Keratinocyte (primary cell): ENCODE data around the gene CUX1. TPM values are rescaled to one million over a fixed set of nuclear protein-coding genes. Genes with fewer than 3 reads are reported as not detected.

Experiments used
- DNase-seq: peaks from one replicate; pipeline ENCODE4 v3.0.0-alpha.2; 2011; ENCODE audit warnings: low read depth, missing footprints, low spot score
- FAIRE-seq: peaks from 2 replicates; lab custom pipeline; 2011; peaks lifted over from hg19 to GRCh38; lab: Jason Lieb, UNC
- H2AFZ ChIP-seq: 2 replicates; pipeline ENCODE4 v1.6.0; 2012; ENCODE audit warnings: low read length, control low read depth, inconsistent platforms; ENCODE audit not compliant: control insufficient read depth
- H3K27ac ChIP-seq: 2 replicates; pipeline ENCODE4 v1.5.1; 2011; ENCODE audit warnings: low read length; ENCODE audit not compliant: control insufficient read depth, insufficient read depth
- H3K27me3 ChIP-seq: 3 replicates; pipeline ENCODE4 v1.6.0; 2011; ENCODE audit warnings: low read length; ENCODE audit not compliant: control insufficient read depth, insufficient read depth; ENCODE audit errors: extremely low read depth
- H3K36me3 ChIP-seq, 2 experiments: 2 replicates in 1 of 2; 3 replicates in 1 of 2; pipeline ENCODE4 v1.5.1; 2011; ENCODE audit warnings: low read length in 2 of 2, mild to moderate bottlenecking in 1 of 2; ENCODE audit not compliant: control insufficient read depth in 2 of 2, insufficient read depth in 2 of 2; ENCODE audit errors: extremely low read depth in 1 of 2
- H3K4me1 ChIP-seq: 3 replicates; pipeline ENCODE4 v1.5.1; 2011; ENCODE audit warnings: low read length; ENCODE audit not compliant: control insufficient read depth, insufficient read depth; ENCODE audit errors: extremely low read depth
- H3K4me2 ChIP-seq: 3 replicates; pipeline ENCODE4 v1.6.0; 2011; ENCODE audit warnings: low read depth, low read length; ENCODE audit not compliant: control insufficient read depth, insufficient read depth; ENCODE audit errors: extremely low read depth
- H3K4me3 ChIP-seq, 3 experiments: fragments of 200-600 bp in 1 of 3; sonication (generic) in 1 of 3; 2 replicates in 2 of 3; 3 replicates in 1 of 3; pipeline ENCODE4 v1.5.1; 2011 to 2016; ENCODE audit warnings: low read length in 3 of 3, mild to moderate bottlenecking in 3 of 3, control low read depth in 2 of 3, inconsistent platforms in 1 of 3, low read depth in 1 of 3, mixed read lengths in 1 of 3, mixed run types in 1 of 3, moderate library complexity in 1 of 3; ENCODE audit not compliant: control insufficient read depth in 2 of 3, insufficient read depth in 2 of 3; ENCODE audit errors: extremely low read depth in 1 of 3
- H3K79me2 ChIP-seq: 2 replicates; pipeline ENCODE4 v1.6.0; 2012; ENCODE audit warnings: low read length; ENCODE audit not compliant: control insufficient read depth, insufficient read depth
- H3K9ac ChIP-seq: 3 replicates; pipeline ENCODE4 v1.6.0; 2011; ENCODE audit warnings: low read length; ENCODE audit not compliant: control insufficient read depth, insufficient read depth; ENCODE audit errors: extremely low read depth
- H3K9me1 ChIP-seq: 3 replicates; pipeline ENCODE4 v1.6.0; 2011; ENCODE audit warnings: low read length; ENCODE audit not compliant: control insufficient read depth, insufficient read depth; ENCODE audit errors: extremely low read depth
- H3K9me3 ChIP-seq: 2 replicates; pipeline ENCODE4 v1.5.1; 2012; ENCODE audit warnings: low read depth, low read length; ENCODE audit not compliant: control insufficient read depth
- H4K20me1 ChIP-seq: 3 replicates; pipeline ENCODE4 v1.6.0; 2011; ENCODE audit warnings: low read length; ENCODE audit not compliant: control insufficient read depth, insufficient read depth; ENCODE audit errors: extremely low read depth
- CTCF ChIP-seq, 3 experiments: IDR thresholded peaks in 1 of 3; conservative IDR thresholded peaks in 1 of 3; optimal IDR thresholded peaks in 1 of 3; 2 replicates in 2 of 3; 3 replicates in 1 of 3; pipeline versions ENCODE3 to v1.5.1; 2011; ENCODE audit warnings: low read length in 3 of 3, mild to moderate bottlenecking in 3 of 3, moderate library complexity in 2 of 3, control low read depth in 1 of 3, inconsistent platforms in 1 of 3; ENCODE audit not compliant: insufficient read depth in 2 of 3; ENCODE audit errors: extremely low read depth in 1 of 3
- EZH2 ChIP-seq: IDR thresholded peaks from one replicate; pipeline ENCODE4 v1.6.1; 2012; ENCODE audit warnings: inconsistent platforms, mild to moderate bottlenecking, low read length, moderate library complexity
- dilution Hi-C: fragments of 300-500 bp; cut with MboI; formaldehyde crosslinking; loops from one replicate; pipeline ENCODE4 v1.7.0; 2020; ENCODE audit warnings: low sequenced_read_pairs; ENCODE audit not compliant: extremely low pct_ligation_motif_present
- polyA plus RNA-seq, 5 experiments: library from polyadenylated mRNA; depleted of rRNA in 3 of 5; stranded (reverse) in 3 of 5; stranded (forward) in 1 of 5; unstranded in 1 of 5; fragments of >200 nt; gene quantifications; 1 replicate in 1 of 5; 2 replicates in 3 of 5; 3 replicates in 1 of 5; pipeline versions ENCODE4 v1.2.1 to v1.2.3, GENCODE V29; 2011 to 2012; ENCODE audit warnings: missing spikeins in 2 of 5, low read depth in 1 of 5, low replicate concordance in 1 of 5

Gene CUX1
- polyA plus RNA-seq, 1 donor (not counting 4 experiments of a cell fraction or from before 2014, with no cell fraction given) = 18.3 TPM

GRCh38 chr7:102089175-102090098, 272.0 kb downstream of the CUX1 start:
- no peak overlapping the region for H3K4me3 ChIP-seq
- no peak overlapping the region for H3K27ac ChIP-seq
- dilution Hi-C loops = no loop called here
- no peaks in the 10 kb centered on the region for H4K20me1 ChIP-seq
- no peak for DNase-seq
- H3K4me2 ChIP-seq = no peak overlapping the region
- H3K27me3 ChIP-seq = no peaks in the 10 kb centered on the region
- H3K36me3 ChIP-seq = no peaks in the 10 kb centered on the region
- peaks cover 10% of the 10 kb centered on the region for H3K4me1 ChIP-seq
- no peak for FAIRE-seq
- no peaks in the 10 kb centered on the region for H3K9me1 ChIP-seq
- peaks cover 3% of the 10 kb centered on the region for H3K9me3 ChIP-seq
- H3K9ac ChIP-seq = no peak overlapping the region
- TF ChIP-seq EZH2 (no peak), CTCF (optimal IDR thresholded peaks at IDR 0.05 in 1 of 3, IDR thresholded peaks at IDR 0.05 in 1 of 3, conservative IDR thresholded peaks at IDR 0.05 in 1 of 3; ENCODE audit: extremely low read depth in 1 of 3, insufficient read depth in 2 of 3, low read length in 3 of 3) (no peak)
- H3K79me2 ChIP-seq = no peaks in the 10 kb centered on the region
- no peak overlapping the region for H2AFZ ChIP-seq

GRCh38 chr7:102093599-102094315, 276.3 kb downstream of the CUX1 start:
- Histone ChIP-seq H4K20me1 (no peaks in the 10 kb centered on the region), H3K27ac (no peak overlapping the region), H3K27me3 (no peaks in the 10 kb centered on the region), H3K4me1 (peaks cover 10% of the 10 kb centered on the region), H3K9me3 (no peaks in the 10 kb centered on the region), H3K79me2 (no peaks in the 10 kb centered on the region), H3K9me1 (no peaks in the 10 kb centered on the region), H2AFZ (peak overlapping the region; percentile 25), H3K9ac (no peak overlapping the region), H3K4me2 (peak overlapping the region; percentile 66), H3K36me3 (peaks cover 0 to 3% of the 10 kb centered on the region in 2 experiments), H3K4me3 (no peak overlapping the region)
- no peak for DNase-seq
- dilution Hi-C loops = no loop called here
- TF ChIP-seq CTCF (optimal IDR thresholded peaks at IDR 0.05 in 1 of 3, IDR thresholded peaks at IDR 0.05 in 1 of 3, conservative IDR thresholded peaks at IDR 0.05 in 1 of 3; ENCODE audit: extremely low read depth in 1 of 3, insufficient read depth in 2 of 3, low read length in 3 of 3) = no peak
- no peak for TF ChIP-seq EZH2
- no peak for FAIRE-seq
